Ishikawa (cell line): ENCODE measurements around the gene ELP5.
A peak's percentile ranks its signal among the peaks of the same experiment; 100 is the strongest.

Experiments
- CEBPB ChIP-seq: IDR thresholded peaks from 2 replicates; pipeline ENCODE4 v1.6.1; 2012
- CREB1 ChIP-seq: IDR thresholded peaks from 2 replicates; pipeline ENCODE4 v1.6.1; 2012; ENCODE audit warnings: low read depth
- EGR1 ChIP-seq: IDR thresholded peaks from 2 replicates; pipeline ENCODE4 v1.6.1; 2012
- EP300 ChIP-seq: IDR thresholded peaks from 2 replicates; pipeline ENCODE4 v1.6.1; 2012; ENCODE audit warnings: borderline replicate concordance
- FOXM1 ChIP-seq: IDR thresholded peaks from 2 replicates; pipeline ENCODE4 v1.6.1; 2012; ENCODE audit warnings: low read depth, borderline replicate concordance
- NFIC ChIP-seq: IDR thresholded peaks from 2 replicates; pipeline ENCODE4 v1.6.1; 2012
- RAD21 ChIP-seq: IDR thresholded peaks from 2 replicates; pipeline ENCODE4 v1.6.1; 2012; ENCODE audit warnings: low read depth
- TAF1 ChIP-seq: IDR thresholded peaks from 2 replicates; pipeline ENCODE4 v1.6.1; 2012; ENCODE audit warnings: low read depth, mild to moderate bottlenecking
- USF1 ChIP-seq: IDR thresholded peaks from 2 replicates; pipeline ENCODE4 v1.6.1; 2012
- YY1 ChIP-seq: IDR thresholded peaks from 2 replicates; pipeline ENCODE4 v1.6.1; 2012; ENCODE audit warnings: low read depth
- TF ChIP-seq, protein P1 (sequence below): IDR thresholded peaks from 2 replicates; pipeline ENCODE4 v1.6.1; 2012; ENCODE audit warnings: low read depth, mild to moderate bottlenecking
- TF ChIP-seq, protein P2 (sequence below): IDR thresholded peaks from 2 replicates; pipeline ENCODE4 v1.6.1; 2012

GRCh38 chr17:7307686-7308624 is 55.9 kb downstream of the ELP5 start:
- TF ChIP-seq, protein P1, sequence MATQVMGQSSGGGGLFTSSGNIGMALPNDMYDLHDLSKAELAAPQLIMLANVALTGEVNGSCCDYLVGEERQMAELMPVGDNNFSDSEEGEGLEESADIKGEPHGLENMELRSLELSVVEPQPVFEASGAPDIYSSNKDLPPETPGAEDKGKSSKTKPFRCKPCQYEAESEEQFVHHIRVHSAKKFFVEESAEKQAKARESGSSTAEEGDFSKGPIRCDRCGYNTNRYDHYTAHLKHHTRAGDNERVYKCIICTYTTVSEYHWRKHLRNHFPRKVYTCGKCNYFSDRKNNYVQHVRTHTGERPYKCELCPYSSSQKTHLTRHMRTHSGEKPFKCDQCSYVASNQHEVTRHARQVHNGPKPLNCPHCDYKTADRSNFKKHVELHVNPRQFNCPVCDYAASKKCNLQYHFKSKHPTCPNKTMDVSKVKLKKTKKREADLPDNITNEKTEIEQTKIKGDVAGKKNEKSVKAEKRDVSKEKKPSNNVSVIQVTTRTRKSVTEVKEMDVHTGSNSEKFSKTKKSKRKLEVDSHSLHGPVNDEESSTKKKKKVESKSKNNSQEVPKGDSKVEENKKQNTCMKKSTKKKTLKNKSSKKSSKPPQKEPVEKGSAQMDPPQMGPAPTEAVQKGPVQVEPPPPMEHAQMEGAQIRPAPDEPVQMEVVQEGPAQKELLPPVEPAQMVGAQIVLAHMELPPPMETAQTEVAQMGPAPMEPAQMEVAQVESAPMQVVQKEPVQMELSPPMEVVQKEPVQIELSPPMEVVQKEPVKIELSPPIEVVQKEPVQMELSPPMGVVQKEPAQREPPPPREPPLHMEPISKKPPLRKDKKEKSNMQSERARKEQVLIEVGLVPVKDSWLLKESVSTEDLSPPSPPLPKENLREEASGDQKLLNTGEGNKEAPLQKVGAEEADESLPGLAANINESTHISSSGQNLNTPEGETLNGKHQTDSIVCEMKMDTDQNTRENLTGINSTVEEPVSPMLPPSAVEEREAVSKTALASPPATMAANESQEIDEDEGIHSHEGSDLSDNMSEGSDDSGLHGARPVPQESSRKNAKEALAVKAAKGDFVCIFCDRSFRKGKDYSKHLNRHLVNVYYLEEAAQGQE, result no peak
- TF ChIP-seq EP300, result no peak
- TF ChIP-seq EGR1, result no peak
- TF ChIP-seq, protein P2, sequence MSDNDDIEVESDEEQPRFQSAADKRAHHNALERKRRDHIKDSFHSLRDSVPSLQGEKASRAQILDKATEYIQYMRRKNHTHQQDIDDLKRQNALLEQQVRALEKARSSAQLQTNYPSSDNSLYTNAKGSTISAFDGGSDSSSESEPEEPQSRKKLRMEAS, result peak; percentile 88
- no peak for TF ChIP-seq CREB1
- TF ChIP-seq FOXM1, result no peak
- TF ChIP-seq CEBPB, result no peak
- TF ChIP-seq TAF1, result 0 out of 2 replicates have a peak, but pooled peaks have one; percentile 30
- TF ChIP-seq YY1, result no peak
- no peak for TF ChIP-seq USF1
- TF ChIP-seq RAD21, result no peak
- peak; percentile 62; the same call in 1 of the 2 replicates for TF ChIP-seq NFIC
